GM03348 (cell line): ENCODE data around the gene ABL2.
"Not testable (repeated sequence)": the region's sequence is repeated elsewhere in the genome, so short reads cannot be mapped to it uniquely, and the experiment has no call there.

Experiments used
- DNase-seq: peaks from one replicate; pipeline ENCODE4 v3.0.0; 2012; ENCODE audit warnings: low spot score

The ABL2 gene

GRCh38 chr1:179213317-179213716, 16.2 kb downstream of the ABL2 start:
- not testable (repeated sequence) for DNase-seq

DNA sequence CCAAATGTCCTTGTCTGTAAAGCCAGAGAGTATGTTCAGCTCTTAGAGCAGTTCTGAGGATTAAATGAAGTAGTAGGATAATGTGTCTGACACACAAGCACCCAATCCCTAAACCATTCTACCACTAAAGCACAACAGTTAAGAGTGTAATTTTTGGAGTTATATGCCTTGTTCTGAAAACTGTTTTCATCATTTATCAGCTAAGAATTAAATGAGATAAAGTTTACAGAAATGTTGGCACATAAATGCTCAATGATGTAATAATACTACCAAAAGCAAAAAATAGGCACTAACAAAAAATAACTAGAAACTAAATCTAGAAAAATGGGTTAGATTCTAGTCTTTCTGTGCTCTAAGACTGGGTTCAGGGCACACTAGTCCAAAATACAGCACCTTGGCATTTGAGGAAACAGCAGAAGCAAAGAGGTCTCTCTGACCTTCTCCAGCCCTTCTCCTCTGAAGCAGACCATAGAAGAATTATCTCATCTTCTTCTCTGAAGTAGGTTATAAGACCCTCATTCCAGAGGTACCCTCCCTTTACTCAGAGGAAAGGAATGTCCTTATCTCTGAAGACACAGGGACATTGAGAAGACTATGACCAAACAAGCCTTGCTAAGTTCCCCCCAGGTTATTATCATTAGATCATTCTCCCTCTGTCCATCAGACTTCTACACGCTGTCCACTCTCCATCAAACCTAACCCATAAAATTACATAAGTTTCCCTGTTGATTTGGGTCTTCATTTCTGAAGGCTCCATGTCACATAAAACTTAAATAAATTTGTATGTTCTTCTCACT, 20.6 kb downstream of the ABL2 start:
- DNase-seq: no peak

- no peak for DNase-seq
Observed at GRCh38 chr1:179206812-179207211, 22.7 kb downstream of the ABL2 start.

DNA sequence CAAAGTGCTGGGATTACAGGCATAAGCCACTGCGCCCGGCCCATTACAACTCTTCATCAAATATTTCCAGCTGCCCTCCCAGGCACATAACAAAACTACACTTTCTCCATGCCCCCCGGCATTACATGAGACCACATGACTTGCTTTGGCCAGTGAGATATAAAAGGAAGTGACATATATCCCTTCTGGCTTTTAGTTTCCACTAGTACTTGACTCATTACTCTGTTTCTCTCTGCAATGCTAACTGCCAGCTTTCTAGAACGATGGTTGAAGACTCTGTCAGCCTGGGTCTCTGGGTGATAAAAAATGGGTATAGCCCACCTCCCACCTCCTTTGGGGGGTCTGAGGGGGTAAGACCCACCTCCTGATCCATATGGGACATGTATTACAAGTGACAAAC, 24.2 kb downstream of the ABL2 start:
- no peak for DNase-seq

GRCh38 chr1:179202161-179202560, 27.3 kb downstream of the ABL2 start:
- no peak for DNase-seq

DNA sequence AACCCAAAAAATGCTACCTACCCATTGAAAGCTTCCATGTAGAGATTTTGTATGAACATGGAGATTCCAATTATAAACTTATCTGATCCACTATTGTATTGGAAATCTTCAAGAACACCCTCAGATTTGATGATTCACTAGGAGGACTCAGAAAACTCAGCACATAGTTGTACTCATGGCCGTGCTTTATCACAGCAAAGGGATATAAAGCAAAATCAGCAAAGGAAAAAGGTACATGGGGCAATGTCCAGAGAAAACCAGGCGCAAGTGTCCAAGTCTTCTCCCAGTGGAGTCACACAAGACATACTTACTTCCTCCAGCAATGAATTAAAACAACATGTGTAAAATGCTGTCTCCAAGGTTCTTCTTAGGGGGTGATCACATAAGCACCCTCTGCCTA, 28.9 kb downstream of the ABL2 start:
- no peak for DNase-seq

DNA sequence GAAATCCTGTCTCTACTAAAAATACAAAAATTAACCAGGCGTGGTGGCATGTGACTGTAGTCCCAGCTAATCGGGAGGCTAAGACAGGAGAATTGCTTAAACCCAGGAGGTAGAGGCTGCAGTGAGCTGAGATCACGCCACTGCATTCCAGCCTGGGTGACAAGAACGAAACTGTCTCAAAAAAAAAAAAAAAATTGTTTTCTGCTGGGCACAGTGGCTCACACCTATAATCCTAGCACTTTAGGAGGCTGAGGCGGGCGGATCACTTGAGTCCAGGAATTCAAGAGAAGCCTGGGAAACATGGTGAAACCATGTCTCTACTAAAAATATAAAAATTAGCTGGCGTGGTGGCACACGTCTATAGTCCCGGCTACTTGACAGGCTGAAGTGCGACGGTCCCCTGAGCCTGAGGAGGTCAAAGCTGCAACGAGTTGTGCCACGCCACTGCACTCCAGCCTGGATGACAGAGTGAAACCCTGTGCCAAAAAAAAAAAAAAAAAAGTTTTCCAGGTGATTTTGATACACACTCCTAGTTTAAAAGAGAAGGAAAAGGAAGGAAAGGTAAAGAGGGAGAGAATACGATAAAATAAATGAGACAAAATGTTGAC, 31.7 kb downstream of the ABL2 start:
- no peak for DNase-seq

DNA sequence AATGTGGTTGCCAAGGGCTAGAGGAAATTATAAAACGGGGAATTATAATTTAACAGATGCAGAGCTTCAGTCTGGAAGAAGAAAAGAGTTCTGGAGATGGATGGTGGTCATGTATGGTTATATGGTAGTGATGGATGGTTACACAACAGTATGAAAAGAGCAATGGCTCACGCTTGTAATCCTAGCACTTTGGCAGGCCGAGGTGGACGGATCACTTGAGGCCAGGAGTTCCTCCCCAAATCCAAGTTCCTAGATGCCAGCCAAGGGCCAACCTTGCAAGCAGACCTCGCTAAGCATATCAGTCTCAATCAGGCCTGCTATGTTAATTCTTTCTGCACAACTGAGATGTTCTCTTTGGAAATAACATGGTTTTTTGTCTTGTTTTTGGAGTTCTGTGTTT, 33.6 kb downstream of the ABL2 start:
- DNase-seq: not testable (repeated sequence)

GRCh38 chr1:179195376-179195775, 34.1 kb downstream of the ABL2 start:
- no peak for DNase-seq

- DNase-seq: no peak
Observed at GRCh38 chr1:179194068-179194537, 35.4 kb downstream of the ABL2 start.

DNA sequence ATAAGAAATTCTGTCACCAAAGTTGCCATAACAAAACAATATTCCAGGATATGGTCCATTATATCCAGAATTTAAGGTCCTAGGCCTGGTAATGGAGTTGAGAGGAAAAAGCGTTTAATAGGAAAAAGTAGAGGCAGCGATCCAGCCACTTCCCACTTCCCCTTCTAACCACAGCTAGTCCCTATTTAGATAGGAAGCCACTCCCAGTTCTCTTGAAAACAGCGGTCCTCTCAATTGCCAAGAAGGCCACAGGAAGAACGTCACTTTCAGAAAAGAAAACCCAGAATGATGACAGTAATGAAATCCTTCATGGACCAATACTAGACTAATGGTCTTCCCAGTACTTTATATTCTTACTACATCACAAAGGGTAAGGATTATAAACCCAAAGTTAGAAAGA, 38.6 kb downstream of the ABL2 start:
- no peak for DNase-seq

- no peak for DNase-seq
Observed at GRCh38 chr1:179187735-179188471, 41.6 kb downstream of the ABL2 start.

DNA sequence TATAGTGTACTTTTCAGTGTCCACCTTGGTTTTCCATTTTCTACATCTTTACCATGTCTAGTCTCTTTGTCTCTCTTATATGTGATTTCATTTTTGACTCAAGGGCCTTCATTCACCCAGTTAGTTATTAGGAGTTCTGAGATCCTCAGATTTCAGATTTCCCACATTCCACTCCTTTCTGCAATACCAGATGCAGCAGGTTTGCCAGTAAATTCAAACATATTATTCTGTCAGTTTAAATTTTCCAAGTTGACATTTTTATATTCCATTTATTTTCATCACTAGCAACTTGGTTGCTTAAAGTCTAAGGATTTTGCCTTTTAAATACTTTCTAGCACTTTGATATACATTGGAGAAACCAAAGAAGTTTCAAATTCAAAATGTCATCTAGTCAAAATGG, 42.4 kb downstream of the ABL2 start:
- peak; percentile 30 for DNase-seq

- no peak for DNase-seq
Observed at GRCh38 chr1:179184403-179184802, 45.1 kb downstream of the ABL2 start.

DNA sequence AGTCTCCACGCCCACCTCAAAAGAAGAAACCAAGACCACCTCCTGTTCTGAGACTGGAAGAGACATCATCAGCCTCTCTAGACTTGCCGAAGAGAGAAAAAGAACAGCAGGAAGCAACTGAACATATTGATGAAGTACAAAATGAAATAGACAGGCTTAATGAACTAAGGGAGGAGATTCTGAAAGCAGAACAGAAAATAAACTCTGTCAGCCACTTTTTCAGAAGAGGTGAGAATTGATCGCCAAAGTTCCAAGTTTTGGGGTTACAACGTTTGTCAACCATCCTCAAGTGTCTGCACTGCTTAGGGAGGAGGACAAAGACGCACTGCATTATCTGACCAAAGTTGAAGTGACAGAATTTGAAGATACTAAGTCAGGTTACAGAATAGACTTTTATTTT, 45.6 kb downstream of the ABL2 start:
- DNase-seq: no peak

DNA sequence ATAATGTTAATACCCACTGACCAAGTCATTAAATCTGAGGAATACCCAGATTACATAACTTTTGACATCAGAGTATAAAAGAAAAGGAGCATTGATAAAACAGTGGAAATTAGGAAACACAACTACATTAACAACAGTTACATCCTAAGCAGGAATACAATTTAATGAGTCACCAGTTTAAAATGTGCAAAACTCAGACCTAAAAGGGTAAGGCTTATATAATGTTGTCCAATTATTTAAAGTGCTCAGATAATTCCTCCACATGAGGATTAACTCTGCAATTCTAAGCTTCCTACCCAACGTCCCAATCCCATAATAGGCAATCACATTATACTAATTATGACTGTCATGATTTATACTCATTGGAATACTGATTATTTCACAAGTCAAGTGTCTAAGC, 50.5 kb downstream of the ABL2 start:
- peak; percentile 67 for DNase-seq

DNA sequence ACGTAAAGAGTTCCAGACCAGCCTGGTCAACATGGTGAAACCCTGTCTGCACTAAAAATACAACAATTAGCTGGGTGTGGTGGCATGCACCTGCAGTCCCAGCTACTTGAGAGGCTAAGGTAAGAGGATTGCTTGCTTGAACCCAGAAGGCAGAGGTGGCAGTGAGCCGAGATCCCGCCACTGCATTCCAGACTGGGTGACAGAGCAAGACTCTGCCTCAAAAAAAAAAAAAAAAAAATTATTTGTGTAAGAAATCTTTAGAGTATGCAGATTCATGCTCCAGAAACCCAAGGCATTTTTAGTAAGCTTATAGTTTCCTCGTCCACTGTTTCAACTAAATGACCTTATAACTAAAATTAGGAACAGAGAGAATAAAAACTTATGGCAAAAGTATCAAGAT, 51.3 kb downstream of the ABL2 start:
- DNase-seq: no peak

DNA sequence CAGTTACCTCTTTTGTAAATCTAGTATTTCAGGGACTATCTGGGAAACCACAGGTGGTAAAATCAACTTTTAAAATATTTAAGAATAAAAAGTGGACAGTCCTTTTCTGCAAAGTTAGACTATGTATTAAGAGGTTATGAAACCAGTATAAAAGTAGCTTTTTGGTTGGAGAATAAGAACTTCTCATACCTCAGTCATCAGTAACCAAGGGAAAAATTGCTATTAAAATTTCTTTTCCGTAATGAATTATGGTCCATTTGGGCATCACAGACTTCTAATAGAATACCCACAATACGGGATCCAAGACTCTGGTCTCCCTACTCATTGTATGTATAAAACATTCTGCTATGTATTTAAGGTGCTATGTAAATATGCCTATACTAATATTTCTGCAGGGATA, 51.9 kb downstream of the ABL2 start:
- DNase-seq: no peak

DNA sequence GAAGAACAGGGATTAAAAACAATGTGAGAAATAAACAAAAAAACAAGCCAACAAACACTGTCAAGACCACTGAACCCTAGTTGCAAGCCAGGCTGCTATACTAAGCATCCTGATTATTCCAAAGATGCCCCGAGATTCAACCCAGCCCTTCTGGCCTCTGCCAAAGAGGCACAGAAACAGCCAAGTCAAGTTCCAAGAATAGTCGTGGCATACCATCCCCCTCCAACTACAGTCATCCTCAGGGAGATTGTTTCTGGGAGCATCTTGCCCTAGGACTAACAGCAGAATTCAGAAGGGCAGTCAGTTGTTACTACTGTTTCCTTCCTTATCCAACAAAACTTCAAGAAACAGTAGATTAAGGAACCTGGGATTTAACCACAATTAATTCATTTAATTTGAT, 52.3 kb downstream of the ABL2 start:
- DNase-seq: peak; percentile 60

DNA sequence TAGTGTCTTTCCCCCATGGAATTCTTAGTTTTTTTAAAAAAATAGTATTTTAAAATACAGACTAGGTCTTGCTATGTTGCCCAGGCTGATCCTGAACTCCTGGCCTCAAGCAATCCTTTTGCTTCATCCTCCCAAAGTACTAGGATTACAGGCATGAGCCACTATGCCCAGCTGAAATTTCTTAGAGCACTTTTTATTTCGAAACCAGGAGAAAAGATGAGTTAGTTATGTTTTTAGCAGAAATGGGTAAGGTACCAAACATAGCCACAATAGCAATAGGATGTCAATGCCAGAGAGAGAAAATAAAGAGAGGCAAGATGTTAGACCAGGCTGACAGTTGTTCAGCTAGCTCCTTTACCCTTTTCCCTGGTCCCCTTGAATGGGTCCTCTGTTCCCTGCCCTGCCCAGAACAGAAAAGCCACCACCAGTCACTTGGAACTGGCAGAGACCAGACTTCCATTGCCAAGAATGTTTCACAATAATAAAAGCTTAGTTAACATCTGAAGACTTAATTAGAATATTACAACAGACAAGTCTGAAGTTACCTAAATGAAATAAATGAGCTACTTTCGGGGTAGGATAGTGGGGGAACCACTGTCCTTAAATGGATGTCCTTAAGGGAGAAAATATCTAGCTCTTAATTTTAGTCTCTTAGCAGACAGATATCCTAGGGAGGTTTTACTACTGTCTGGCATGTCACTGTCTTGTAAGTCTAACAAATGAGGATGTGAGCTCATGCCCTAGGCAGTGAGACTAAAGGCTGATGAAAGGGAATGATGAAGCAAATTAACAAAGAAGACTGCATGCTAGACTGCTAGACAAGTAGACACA, 54.3 kb downstream of the ABL2 start:
- DNase-seq: peak; percentile 69

- not testable (repeated sequence) for DNase-seq
Observed at GRCh38 chr1:179170468-179170770, 59.1 kb downstream of the ABL2 start.
